GM21825 (cell line): ENCODE results near the gene NLRX1.
A peak's percentile ranks its signal among the peaks of the same experiment; 100 is the strongest.
"Not testable (repeated sequence)": the region's sequence is repeated elsewhere in the genome, so short reads cannot be mapped to it uniquely, and the experiment has no call there.

Experiments
- ATAC-seq: cut with Tn5 transposase; IDR thresholded peaks from one replicate; pipeline ENCODE4 v1.9.1; 2021; ENCODE audit warnings: mild to moderate bottlenecking, moderate library complexity; ENCODE audit not compliant: unreplicated experiment

The NLRX1 gene, protein sequence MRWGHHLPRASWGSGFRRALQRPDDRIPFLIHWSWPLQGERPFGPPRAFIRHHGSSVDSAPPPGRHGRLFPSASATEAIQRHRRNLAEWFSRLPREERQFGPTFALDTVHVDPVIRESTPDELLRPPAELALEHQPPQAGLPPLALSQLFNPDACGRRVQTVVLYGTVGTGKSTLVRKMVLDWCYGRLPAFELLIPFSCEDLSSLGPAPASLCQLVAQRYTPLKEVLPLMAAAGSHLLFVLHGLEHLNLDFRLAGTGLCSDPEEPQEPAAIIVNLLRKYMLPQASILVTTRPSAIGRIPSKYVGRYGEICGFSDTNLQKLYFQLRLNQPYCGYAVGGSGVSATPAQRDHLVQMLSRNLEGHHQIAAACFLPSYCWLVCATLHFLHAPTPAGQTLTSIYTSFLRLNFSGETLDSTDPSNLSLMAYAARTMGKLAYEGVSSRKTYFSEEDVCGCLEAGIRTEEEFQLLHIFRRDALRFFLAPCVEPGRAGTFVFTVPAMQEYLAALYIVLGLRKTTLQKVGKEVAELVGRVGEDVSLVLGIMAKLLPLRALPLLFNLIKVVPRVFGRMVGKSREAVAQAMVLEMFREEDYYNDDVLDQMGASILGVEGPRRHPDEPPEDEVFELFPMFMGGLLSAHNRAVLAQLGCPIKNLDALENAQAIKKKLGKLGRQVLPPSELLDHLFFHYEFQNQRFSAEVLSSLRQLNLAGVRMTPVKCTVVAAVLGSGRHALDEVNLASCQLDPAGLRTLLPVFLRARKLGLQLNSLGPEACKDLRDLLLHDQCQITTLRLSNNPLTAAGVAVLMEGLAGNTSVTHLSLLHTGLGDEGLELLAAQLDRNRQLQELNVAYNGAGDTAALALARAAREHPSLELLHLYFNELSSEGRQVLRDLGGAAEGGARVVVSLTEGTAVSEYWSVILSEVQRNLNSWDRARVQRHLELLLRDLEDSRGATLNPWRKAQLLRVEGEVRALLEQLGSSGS

GRCh38 chr11:119168471-119169281, at the start of gene NLRX1:
TSS of gene NLRX1 (plus strand) at chr11:119168725. CDS start at chr11:119171404, 2,679 bp downstream.
- peak; percentile 87 for ATAC-seq

GRCh38 chr11:119118946-119119345, 49.6 kb upstream of the NLRX1 start:
- no peak for ATAC-seq

GRCh38 chr11:119120639-119121007, 47.9 kb upstream of the NLRX1 start:
- no peak for ATAC-seq

DNA sequence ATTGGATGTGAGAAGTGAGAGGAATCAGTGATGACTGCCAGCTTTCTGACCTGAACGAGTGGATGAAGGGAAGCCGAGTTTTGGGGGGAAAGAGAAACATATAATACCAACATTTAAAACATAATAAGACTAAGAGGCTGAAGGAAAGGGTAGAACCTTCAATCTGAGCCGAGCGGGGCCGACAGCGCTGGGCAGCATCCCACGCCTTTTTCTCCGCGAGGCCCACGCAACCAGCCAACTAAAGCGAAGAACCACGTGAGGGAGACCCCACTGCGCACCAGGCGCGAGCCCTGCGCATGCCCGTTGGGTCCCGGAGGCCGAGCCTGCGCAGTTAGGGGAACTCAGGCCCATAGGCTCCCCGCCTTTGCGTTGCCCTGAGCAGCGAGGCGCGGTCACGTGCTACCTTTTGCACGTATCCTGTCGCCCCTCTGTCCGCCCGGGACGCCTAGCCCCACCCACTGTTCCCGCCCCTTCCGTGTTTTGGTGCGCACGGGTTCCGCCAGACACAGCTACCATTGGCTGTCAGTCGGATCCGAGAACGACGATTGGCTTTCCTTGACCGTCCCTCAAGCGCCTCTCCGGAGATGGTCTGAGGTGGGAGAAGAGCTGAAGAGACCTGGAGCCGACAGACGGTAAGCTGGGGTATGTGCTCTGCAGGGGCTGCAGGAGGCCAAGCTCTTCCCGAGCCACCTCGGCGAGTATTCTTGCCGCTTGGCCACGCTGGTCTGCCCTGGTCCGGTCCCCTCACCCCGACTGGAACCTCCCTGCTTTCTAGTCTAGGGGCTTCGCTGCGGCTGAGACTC, 47.3 kb upstream of the NLRX1 start, which contains the start of gene HINFP:
Gene HINFP (plus strand): TSS at position 573 of the 803 bp plus-strand sequence. CDS start 5,365 bp downstream, outside the sequence.
- ATAC-seq: peak; percentile 96

GRCh38 chr11:119121811-119122124, 46.8 kb upstream of the NLRX1 start:
- no peak for ATAC-seq

DNA sequence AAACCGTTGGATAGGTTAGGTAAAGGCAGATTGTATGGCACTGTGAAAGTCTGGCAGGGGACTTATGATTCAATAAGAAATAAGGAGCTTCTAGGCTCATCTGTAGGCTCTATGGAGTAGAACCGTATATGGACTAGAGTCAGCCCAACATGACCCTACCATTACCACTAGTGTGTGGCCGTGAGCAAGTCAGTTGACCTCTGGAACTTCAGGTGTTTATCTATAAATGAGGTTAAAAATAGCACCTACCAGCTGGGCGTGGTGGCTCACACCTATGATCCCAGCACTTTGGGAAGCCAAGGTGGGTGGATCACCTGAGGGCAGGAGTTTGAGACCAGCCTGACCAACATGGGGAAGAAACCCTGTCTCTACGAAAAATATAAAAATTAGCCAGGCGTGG, 42.7 kb upstream of the NLRX1 start:
- ATAC-seq: no peak

DNA sequence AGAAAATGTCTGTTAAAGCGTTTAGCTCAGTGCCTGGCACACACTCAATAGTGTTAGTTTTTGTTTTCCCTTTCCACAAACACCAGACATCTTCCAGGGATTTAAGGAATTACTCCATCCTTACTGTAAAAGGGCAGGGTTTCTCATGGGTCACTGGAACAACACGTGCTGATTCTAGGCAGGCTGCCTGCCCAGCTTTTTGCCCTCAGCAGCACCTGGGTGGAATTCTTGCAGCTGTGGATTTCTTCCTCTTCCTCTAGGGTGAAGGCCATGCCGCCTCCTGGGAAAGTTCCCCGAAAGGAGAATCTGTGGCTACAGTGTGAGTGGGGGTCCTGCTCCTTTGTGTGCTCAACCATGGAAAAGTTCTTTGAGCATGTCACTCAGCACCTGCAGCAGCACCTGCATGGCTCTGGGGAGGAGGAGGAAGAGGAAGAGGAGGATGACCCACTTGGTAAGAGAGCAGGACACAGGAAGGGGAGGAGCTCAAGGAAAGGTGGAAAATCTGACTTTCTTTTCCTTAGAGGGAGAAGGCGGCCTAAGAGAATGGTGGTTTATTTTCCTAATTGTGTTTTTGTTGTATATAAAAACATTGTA, 41.8 kb upstream of the NLRX1 start:
- no peak for ATAC-seq

GRCh38 chr11:119130662-119131061, 37.9 kb upstream of the NLRX1 start:
- ATAC-seq: no peak

DNA sequence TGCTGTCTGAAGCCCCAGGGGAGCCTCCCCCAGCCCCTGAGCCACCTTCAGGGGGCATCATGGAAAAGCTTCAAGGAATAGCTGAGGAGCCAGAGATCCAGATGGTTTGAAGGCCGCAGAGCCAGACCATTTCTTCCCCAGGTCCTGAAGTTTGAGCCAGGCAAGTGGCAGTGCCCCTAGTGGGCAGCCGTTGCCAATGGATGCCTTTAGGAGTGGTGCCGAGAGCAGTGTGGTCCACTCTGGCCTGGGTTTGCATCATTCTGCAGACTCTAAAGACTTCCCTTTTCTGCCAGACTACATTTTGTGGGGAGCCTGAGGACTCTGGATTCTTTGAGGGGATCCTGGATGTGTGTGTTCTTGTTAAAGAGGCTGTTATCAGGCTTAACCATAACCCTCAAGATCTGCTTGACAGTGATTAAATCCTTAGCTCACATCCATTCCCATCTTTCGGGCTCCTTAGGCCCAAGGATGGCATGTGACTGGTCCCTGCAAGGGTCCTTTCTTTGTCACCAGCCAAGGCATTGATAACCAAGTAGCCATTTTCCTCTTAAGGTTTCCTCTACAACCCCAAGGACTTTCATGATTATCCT, 34.0 kb upstream of the NLRX1 start:
- ATAC-seq: no peak

GRCh38 chr11:119139276-119139675, 29.2 kb upstream of the NLRX1 start:
- ATAC-seq: not testable (repeated sequence)

GRCh38 chr11:119144825-119145486, 23.6 kb upstream of the NLRX1 start:
- no peak for ATAC-seq

- ATAC-seq: no peak
These were observed 23.0 kb upstream of the NLRX1 start for GRCh38 chr11:119145551-119145950.

DNA sequence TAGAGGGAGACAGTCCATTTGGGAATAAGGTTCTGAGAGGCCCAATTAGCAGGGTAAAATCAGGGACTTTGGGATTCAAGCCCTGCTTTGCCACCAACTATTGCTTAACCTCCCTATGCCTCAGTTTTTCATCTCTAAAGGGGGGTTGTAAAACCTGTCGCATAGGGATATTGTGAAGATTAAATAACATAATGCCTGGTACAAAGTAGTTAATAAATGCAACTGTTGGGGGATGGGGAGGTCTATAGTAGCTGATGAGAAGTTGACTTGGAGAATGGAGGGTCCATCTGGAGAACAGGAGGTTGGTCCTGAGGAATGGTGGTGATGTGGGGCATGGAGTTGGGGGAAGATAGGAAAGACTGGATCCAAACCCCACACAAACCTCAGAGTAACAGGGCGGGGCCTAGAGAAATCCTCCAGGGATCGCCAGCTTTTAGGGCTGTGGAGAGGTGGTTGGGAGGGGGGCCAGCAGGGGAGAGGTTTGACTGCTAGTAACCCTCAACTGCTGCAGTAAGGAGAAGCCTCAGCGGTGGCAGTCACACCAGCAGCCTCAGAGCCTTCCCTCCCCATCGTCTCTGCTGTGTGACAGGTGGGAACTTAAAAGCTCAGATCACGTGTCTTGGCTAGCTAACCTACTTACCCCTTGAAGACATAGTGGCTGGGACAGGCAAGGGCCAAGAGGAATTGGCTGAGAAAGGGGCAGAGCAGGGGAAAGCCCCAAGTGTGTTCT, 20.8 kb upstream of the NLRX1 start:
- no peak for ATAC-seq

- ATAC-seq: no peak
These were observed 19.9 kb upstream of the NLRX1 start for GRCh38 chr11:119148720-119149017.

GRCh38 chr11:119149018-119149785, 19.3 kb upstream of the NLRX1 start, which contains the start of gene ABCG4:
TSS of gene ABCG4 (plus strand) at chr11:119149052. CDS start at chr11:119149966, 914 bp downstream.
- no peak for ATAC-seq

DNA sequence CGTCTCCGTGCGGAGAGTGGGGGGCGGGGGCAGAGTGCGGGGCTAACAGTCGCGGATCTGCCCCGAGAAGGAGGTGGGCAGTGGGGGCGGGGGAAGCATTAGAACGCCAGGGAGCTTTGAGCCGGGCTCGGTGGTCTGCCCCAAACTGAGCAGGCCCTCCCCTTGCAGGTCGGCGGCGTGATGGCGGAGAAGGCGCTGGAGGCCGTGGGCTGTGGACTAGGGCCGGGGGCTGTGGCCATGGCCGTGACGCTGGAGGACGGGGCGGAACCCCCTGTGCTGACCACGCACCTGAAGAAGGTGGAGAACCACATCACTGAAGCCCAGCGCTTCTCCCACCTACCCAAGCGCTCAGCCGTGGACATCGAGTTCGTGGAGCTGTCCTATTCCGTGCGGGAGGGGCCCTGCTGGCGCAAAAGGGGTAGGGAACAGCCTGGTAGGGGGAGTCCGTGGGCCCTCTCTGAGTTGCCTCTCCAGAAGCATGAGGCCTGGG, 18.7 kb upstream of the NLRX1 start:
- no peak for ATAC-seq

DNA sequence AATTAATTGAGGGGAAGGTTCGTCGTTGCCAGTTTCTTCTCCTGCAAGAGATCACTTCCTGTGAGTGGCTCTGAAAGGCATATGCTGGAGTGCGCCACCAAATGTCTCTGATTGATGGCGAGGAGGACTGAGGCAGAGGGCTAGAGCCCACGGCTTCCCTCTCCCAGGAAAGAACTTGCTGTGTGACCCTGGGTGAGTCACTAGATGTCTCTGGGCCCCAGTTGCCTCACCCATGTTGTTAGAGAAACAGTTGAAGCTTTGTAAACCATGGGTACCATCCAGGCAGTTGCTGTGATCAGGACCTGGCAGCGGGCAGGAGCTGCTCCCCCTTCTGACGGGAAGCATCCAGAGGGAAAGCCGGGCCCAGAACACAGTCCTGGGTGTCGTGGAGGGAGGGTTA, 16.5 kb upstream of the NLRX1 start:
- ATAC-seq: no peak
